GM13977 (cell line): ENCODE measurements around the gene WNT2B.

Experiments
- DNase-seq: peaks from one replicate; pipeline ENCODE4 v3.0.0; 2012; ENCODE audit warnings: low spot score
- in situ Hi-C: fragments of 300-500 bp; cut with MboI; formaldehyde crosslinking; loops from one replicate; pipeline ENCODE4 v1.12.0; 2022; ENCODE audit warnings: low sequenced_read_pairs, low pct_unique_long_range_greater_than_20kb, mixed read lengths, inconsistent platforms; ENCODE audit not compliant: unreplicated experiment
- TF ChIP-seq, protein P1 (sequence below): IDR thresholded peaks from 2 replicates; pipeline ENCODE4 v1.5.1; 2012; ENCODE audit warnings: mild to moderate bottlenecking, control low read depth; ENCODE audit not compliant: insufficient read depth; ENCODE audit errors: extremely low read depth, missing control alignments

The WNT2B gene

DNA sequence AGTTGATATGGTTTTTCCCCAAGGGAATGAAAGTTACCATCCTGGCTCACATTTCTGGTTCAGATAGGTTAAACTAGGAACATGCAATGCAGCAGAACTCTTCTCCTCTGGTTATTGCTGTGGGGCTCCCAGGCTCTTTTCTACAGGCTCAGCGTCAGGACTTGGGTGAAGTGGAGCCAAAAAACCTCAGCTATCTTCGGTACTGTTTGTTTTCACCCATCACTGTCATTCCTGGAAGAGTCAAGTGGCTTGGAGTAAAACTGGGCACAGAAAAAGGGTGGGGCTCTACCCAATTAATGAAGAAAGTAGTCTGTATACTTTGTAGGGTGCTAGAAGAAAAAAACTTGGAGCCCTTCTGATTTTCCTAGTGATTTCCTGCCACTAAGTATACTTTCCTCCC lies 9.4 kb downstream of the WNT2B start:
- TF ChIP-seq, protein P1, sequence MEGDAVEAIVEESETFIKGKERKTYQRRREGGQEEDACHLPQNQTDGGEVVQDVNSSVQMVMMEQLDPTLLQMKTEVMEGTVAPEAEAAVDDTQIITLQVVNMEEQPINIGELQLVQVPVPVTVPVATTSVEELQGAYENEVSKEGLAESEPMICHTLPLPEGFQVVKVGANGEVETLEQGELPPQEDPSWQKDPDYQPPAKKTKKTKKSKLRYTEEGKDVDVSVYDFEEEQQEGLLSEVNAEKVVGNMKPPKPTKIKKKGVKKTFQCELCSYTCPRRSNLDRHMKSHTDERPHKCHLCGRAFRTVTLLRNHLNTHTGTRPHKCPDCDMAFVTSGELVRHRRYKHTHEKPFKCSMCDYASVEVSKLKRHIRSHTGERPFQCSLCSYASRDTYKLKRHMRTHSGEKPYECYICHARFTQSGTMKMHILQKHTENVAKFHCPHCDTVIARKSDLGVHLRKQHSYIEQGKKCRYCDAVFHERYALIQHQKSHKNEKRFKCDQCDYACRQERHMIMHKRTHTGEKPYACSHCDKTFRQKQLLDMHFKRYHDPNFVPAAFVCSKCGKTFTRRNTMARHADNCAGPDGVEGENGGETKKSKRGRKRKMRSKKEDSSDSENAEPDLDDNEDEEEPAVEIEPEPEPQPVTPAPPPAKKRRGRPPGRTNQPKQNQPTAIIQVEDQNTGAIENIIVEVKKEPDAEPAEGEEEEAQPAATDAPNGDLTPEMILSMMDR: no peak
- in situ Hi-C loops: no loop called here
- no peak for DNase-seq

DNA sequence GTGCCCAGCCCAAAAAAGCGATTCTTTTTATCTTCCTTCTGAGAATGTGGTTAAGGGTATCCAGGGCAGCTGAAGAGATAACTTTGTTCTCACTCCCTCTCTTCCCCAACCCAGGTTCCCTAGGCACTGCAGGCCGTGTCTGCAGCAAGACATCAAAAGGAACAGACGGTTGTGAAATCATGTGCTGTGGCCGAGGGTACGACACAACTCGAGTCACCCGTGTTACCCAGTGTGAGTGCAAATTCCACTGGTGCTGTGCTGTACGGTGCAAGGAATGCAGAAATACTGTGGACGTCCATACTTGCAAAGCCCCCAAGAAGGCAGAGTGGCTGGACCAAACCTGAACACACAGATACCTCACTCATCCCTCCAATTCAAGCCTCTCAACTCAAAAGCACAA lies 11.4 kb downstream of the WNT2B start:
- in situ Hi-C loops: no loop called here
- no peak for DNase-seq
- TF ChIP-seq, protein P1: no peak

DNA sequence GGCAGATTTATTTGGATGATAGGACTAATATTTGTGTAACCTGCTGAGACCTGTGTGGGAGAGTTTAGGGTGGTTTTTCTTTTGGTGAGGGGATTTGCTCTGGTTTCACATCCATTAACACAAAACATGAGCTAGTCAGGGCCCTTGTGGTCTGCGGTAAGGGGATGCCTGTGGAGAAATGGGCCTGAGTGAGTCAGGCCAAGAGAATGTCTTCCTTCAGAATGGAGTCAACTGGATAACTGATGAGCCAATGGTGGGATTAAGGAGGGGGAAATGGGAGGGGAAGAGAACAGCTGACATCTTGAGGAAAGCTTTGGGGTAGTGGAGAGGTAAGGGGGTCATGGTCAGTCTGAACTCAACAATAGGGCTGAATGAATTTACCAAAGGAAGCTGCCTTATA lies 13.9 kb downstream of the WNT2B start:
- TF ChIP-seq, protein P1: no peak
- in situ Hi-C loops: no loop called here

DNA sequence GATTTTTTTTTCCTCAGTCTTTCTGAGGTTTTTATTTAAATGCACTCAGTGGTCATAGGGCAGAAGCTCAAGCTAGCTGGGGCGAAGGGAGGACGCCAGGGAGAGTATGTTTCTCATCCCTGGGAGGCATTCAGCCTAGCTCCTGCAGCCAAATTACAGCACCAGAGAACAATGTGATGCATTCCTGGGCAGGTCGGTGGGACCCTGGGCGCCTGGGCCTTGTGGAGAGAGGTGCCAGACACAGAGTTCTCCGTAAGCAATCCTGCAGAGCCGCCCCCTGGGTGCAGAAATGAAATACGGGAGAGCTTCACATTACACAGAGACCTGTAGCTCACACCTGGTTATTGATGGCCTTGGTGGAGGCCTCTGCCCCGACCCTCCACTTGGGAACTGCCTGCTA lies 15.5 kb downstream of the WNT2B start:
- TF ChIP-seq, protein P1: no peak
- DNase-seq: no peak
- in situ Hi-C loops: no loop called here

More for the DNA sequence above, 13.9 kb downstream of the WNT2B start:
- no peak for DNase-seq

DNA sequence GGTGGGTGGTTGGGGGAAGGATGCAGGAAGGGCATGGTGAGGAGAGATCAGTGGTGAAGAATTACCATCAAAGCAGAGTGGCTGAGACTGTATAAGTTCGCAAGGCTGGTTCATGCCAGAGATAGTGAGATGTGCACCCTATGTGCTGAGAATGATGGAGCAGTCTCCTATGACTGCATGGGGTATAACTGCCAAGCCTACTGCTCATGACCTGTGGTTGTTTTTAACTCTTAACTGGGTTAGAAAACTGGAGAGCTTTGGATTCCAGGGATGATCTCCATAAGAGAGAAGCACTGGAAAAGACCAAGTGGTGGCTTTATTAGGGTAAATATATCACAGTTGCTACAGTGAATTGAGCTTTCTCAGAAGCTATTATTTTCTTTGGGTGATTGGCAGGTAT lies 16.2 kb downstream of the WNT2B start:
- in situ Hi-C loops: no loop called here
- no peak for DNase-seq
- TF ChIP-seq, protein P1: no peak

DNA sequence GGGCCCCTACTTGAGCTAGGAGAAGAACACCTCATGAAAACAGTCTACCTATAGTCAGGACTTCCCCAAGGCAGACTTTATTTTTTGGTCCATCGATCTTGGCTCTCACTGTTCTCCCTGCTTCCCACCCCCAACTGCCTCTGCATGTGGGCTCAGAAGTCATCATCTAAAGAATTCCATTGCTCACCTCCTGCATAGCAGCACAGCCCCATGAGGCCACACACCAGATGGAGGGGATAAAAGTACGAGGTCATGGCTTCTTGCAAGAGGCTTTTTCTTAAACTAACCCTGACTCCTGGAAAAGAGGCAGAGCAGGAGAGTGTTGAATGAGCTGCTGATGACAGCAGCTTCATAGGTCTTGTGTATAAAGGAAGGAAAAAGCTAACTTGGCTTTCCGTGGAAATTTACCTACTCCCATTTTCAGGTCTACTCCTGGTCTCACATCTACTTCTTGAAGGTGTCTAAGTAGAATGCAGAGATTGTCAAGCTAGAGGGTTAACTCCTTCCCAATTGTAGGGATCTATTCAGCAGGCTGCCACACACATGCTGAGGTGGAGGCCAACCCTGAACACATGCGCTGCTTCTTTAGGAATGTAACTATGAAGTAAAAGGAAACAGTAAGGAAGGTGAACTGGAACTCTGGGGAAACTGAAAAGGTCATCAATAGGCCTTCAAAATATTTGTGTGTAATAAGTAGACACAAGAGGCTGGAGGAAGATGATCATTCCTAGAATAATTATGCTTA lies 18.7 kb downstream of the WNT2B start:
- in situ Hi-C loops: no loop called here
- TF ChIP-seq, protein P1: no peak
- no peak for DNase-seq
